ENCODE measurements around the gene MLKL. TPM values are rescaled to one million over a fixed set of nuclear protein-coding genes. Genes with fewer than 3 reads are reported as not detected.

Gene MLKL
- total and polyA plus RNA-seq, 2 of the 13 experiments (the other 11 are each of a cell fraction or from before 2014, with no cell fraction given), result 6.4 to 10.7 TPM

DNA sequence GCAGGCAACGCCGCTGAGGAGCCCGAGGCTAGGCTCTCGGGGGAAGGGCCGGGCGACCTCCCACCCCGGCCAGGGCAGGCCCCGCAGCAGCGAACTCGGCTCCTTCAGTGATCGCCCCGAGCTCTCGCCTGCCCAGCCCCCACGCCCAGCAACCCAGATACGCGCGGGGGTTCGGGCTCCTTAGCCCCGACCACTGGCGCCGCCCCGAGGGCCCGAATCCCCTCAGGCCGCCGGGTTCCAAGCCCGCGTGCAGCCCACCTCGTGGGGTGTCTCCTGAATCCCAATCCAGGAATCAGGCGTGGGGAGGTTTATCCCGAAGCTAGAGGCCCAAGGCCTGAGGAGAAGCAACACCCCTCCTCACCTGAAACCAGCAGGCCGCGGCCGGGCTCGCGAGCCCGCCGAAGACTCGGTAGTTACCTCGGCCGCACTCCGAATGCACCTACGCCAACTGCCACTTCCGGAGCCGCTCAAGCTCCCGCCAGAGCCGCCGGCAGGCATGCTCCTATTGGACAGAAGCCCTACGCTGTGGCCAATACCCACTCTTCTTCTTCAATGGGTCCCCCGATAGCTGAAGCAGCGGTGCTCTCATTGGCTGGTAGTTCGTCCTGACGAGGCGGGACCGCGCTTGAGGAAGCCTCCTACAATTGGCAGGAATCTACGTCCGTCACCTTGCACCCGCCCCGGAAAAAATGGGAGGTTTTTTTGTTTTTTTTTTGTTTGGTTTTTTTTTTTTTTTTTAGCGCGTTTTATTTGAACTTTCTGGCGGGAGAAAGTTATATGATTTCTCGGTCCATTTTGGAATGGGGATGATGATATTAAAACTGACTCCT is 34.0 kb downstream of the MLKL start, which contains the start of gene RFWD3 (continued):
- TF ChIP-seq GMEB1 (CRISPR knock-in tag; IDR thresholded peaks at IDR 0.05; ENCODE audit: borderline replicate concordance), result peak; percentile 77; the same call in 1 of the 2 replicates
- peak; percentile 89 for TF ChIP-seq ZNF317 (CRISPR knock-in tag; IDR thresholded peaks at IDR 0.05)
- TF ChIP-seq, protein P1, sequence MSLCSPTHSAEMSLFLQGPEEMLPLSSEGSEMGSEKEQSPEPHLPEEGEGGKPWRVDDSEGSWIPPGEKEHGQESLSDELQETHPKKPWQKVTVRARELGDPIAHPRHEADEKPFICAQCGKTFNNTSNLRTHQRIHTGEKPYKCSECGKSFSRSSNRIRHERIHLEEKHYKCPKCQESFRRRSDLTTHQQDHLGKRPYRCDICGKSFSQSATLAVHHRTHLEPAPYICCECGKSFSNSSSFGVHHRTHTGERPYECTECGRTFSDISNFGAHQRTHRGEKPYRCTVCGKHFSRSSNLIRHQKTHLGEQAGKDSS (CRISPR knock-in tag; IDR thresholded peaks at IDR 0.05; ENCODE audit: borderline replicate concordance, low read depth), result peak; percentile 91; the same call in 1 of the 2 replicates
- TF ChIP-seq TCF7 (IDR thresholded peaks at IDR 0.05; ENCODE audit: low read depth), result no peak; the same call in 1 of the 2 replicates
- peak; percentile 38; the same call in 1 of the 2 replicates for TF ChIP-seq FOXJ3 (CRISPR knock-in tag; IDR thresholded peaks at IDR 0.05; ENCODE audit: borderline replicate concordance)
- peak; percentile 45; the same call in 1 of the 2 replicates for TF ChIP-seq ZNF446 (CRISPR knock-in tag; IDR thresholded peaks at IDR 0.05)
- no peak for TF ChIP-seq NONO (IDR thresholded peaks at IDR 0.05)
- 0 out of 2 replicates have a peak, but pooled peaks have one; percentile 45 for TF ChIP-seq NONO (CRISPR knock-in tag; conservative IDR thresholded peaks at IDR 0.05)
- TF ChIP-seq PHF20 (CRISPR knock-in tag; IDR thresholded peaks at IDR 0.05), result peak; percentile 90
- TF ChIP-seq ZNF350 (CRISPR knock-in tag; IDR thresholded peaks at IDR 0.05; ENCODE audit: borderline replicate concordance, low read depth), result peak; percentile 29; the same call in 1 of the 2 replicates
- TF ChIP-seq ZNF138 (CRISPR knock-in tag; IDR thresholded peaks at IDR 0.05; ENCODE audit: low read depth), result peak; percentile 53; the same call in 1 of the 2 replicates
- TF ChIP-seq, protein P2, sequence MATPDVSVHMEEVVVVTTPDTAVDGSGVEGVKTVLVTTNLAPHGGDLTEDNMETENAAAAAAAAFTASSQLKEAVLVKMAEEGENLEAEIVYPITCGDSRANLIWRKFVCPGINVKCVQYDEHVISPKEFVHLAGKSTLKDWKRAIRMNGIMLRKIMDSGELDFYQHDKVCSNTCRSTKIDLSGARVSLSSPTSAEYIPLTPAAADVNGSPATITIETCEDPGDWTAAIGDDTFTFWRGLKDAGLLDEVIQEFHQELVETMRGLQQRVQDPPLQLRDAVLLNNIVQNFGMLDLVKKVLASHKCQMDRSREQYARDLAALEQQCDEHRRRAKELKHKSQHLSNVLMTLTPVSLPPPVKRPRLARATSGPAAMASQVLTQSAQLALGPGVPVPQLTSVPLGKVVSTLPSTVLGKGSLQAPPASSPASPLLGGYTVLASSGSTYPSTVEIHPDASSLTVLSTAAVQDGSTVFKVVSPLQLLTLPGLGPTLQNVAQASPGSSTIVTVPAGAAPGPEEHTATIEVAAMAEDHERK (CRISPR knock-in tag; IDR thresholded peaks at IDR 0.05; ENCODE audit: low read depth), result no peak
- peak; percentile 90; the same call in 1 of the 2 replicates for TF ChIP-seq NFKB2 (CRISPR knock-in tag; IDR thresholded peaks at IDR 0.05; ENCODE audit: borderline replicate concordance)
- no peak for TF ChIP-seq REL (CRISPR knock-in tag; conservative IDR thresholded peaks at IDR 0.05)
- TF ChIP-seq CREB1 (IDR thresholded peaks at IDR 0.05), result peak; percentile 95
- peak; percentile 96 for TF ChIP-seq CREB1 (CRISPR knock-in tag; IDR thresholded peaks at IDR 0.05)
- TF ChIP-seq CHD2 (IDR thresholded peaks at IDR 0.05; ENCODE audit: low read depth, low read length), result peak; percentile 67
- TF ChIP-seq POLR2AphosphoS5 (IDR thresholded peaks at IDR 0.05; ENCODE audit: low read depth, low read length), result peak; percentile 90
- 0 out of 2 replicates have a peak, but pooled peaks have one; percentile 54 for TF ChIP-seq DNMT3B (CRISPR knock-in tag; conservative IDR thresholded peaks at IDR 0.05)

All from HepG2 (cell line).